HCT116 (cell line): ENCODE measurements around the gene CYB5A. TPM values are rescaled to one million over a fixed set of nuclear protein-coding genes. Genes with fewer than 3 reads are reported as not detected.
"Not testable (repeated sequence)": the region's sequence is repeated elsewhere in the genome, so short reads cannot be mapped to it uniquely, and the experiment has no call there.

ENCODE experiments used
- ATAC-seq: fragments of 200-7000 bp; cut with Tn5 transposase; 2 replicates; pipeline ENCODE4 v1.9.1; 2020; ENCODE audit warnings: mild to moderate bottlenecking, moderate library complexity
- BruUV-seq: library from RNA; stranded (reverse); fragments of 400-500 nt; replicated peaks from 2 replicates; lab custom pipeline; 2021; lab: Mats Ljungman, UMichigan
- CTCF ChIA-PET: fragments of 300-600 bp; sonication (Branson Sonifier 250); formaldehyde crosslinking; loops from one replicate; lab custom pipeline; 2021; ENCODE audit warnings: antibody characterized with exemption; lab: Charles Lee
- POLR2A ChIA-PET: fragments of 300-600, 350-600 bp; sonication (Branson Sonifier 250); formaldehyde crosslinking; loops from one replicate; lab custom pipeline; 2021; ENCODE audit warnings: antibody characterized with exemption; lab: Charles Lee
- RAD21 ChIA-PET, 2 experiments: fragments of 300-600 bp; sonication (Branson Sonifier 250); formaldehyde crosslinking; loops; one replicate each; lab custom pipeline; 2023; ENCODE audit warnings: low total read pairs in 2 of 2; ENCODE audit not compliant: uncharacterized antibody in 2 of 2, unreplicated experiment in 2 of 2, low non-redundant PET in 1 of 2; lab: Charles Lee
- DNase-seq: peaks from one replicate; pipeline ENCODE4 v3.0.0-alpha.2; 2010; ENCODE audit warnings: low read depth, low spot score
- H2AFZ ChIP-seq: fragments of 200-600 bp; shearing (Covaris generic), sonication (generic); 2 replicates; pipeline ENCODE4 v1.6.1; 2017; ENCODE audit warnings: low read depth, mixed run types, mixed read lengths, antibody characterized with exemption, low read length; ENCODE audit not compliant: poor library complexity, severe bottlenecking
- H3K27ac ChIP-seq: 2 replicates; pipeline ENCODE4 v1.5.1; 2012; ENCODE audit warnings: low read depth, low read length
- H3K27me3 ChIP-seq: fragments of 200-600 bp; sonication (generic); 2 replicates; pipeline ENCODE4 v1.6.1; 2016; ENCODE audit warnings: mixed run types, low read length, mixed read lengths; ENCODE audit not compliant: insufficient read depth
- H3K36me3 ChIP-seq, 2 experiments: fragments of 200-500 bp in 1 of 2; fragments of 200-600 bp in 1 of 2; sonication (Bioruptor generic) in 1 of 2; sonication (generic) in 1 of 2; 2 replicates each; pipeline versions ENCODE4 v1.5.1 to v1.6.1; 2014 to 2016; ENCODE audit warnings: low read length in 2 of 2, inconsistent platforms in 1 of 2, mixed read lengths in 1 of 2, mixed run types in 1 of 2; ENCODE audit not compliant: insufficient read depth in 2 of 2, control insufficient read depth in 1 of 2
- H3K4me1 ChIP-seq, 2 experiments: fragments of 200-600 bp in 1 of 2; sonication (generic) in 1 of 2; 2 replicates each; pipeline versions ENCODE4 v1.5.1 to v1.6.1; 2012 to 2017; ENCODE audit warnings: low read length in 2 of 2, inconsistent platforms in 1 of 2, mild to moderate bottlenecking in 1 of 2, mixed read lengths in 1 of 2, mixed run types in 1 of 2, moderate library complexity in 1 of 2; ENCODE audit not compliant: insufficient read depth in 2 of 2, control insufficient read depth in 1 of 2
- H3K4me2 ChIP-seq: fragments of 200-600 bp; sonication (generic); 2 replicates; pipeline ENCODE4 v1.6.1; 2017; ENCODE audit warnings: mixed run types, low read length, mixed read lengths
- H3K4me3 ChIP-seq, 2 experiments: fragments of 200-600 bp in 1 of 2; sonication (generic) in 1 of 2; replicated peaks in 1 of 2; 2 replicates each; pipeline ENCODE4 v1.5.1; 2011 to 2016; ENCODE audit warnings: low read length in 2 of 2, control low read depth in 1 of 2, low read depth in 1 of 2, mild to moderate bottlenecking in 1 of 2, mixed read lengths in 1 of 2, mixed run types in 1 of 2
- H3K79me2 ChIP-seq: fragments of 200-600 bp; sonication (generic); 2 replicates; pipeline ENCODE4 v1.6.1; 2017; ENCODE audit warnings: mild to moderate bottlenecking, mixed run types, low read length, moderate library complexity, mixed read lengths; ENCODE audit not compliant: insufficient read depth
- H3K9ac ChIP-seq: fragments of 200-600 bp; sonication (generic); 2 replicates; pipeline ENCODE4 v1.6.1; 2016; ENCODE audit warnings: low read length, mixed read lengths
- H3K9me2 ChIP-seq: fragments of 200-600 bp; sonication (generic), shearing (Covaris generic); 2 replicates; pipeline ENCODE4 v1.6.1; 2017; ENCODE audit warnings: mixed run types, mild to moderate bottlenecking, moderate library complexity; ENCODE audit not compliant: insufficient read depth
- H3K9me3 ChIP-seq, 2 experiments: fragments of 200-500 bp in 1 of 2; fragments of 200-600 bp in 1 of 2; sonication (Bioruptor generic) in 1 of 2; sonication (generic) in 1 of 2; 2 replicates each; pipeline ENCODE4 v1.6.1; 2014 to 2017; ENCODE audit warnings: low read length in 2 of 2, mixed read lengths in 2 of 2, inconsistent platforms in 1 of 2, low read depth in 1 of 2, mild to moderate bottlenecking in 1 of 2, mixed run types in 1 of 2, moderate library complexity in 1 of 2; ENCODE audit not compliant: control insufficient read depth in 1 of 2, insufficient read depth in 1 of 2
- H4K20me1 ChIP-seq: fragments of 200-600 bp; sonication (generic), shearing (Covaris generic); 2 replicates; pipeline ENCODE4 v1.6.1; 2017; ENCODE audit warnings: mixed run types, mild to moderate bottlenecking, moderate library complexity; ENCODE audit not compliant: insufficient read depth
- EGR1 ChIP-seq: IDR thresholded peaks from 2 replicates; pipeline ENCODE4 v1.6.1; 2012; ENCODE audit warnings: low read depth
- YY1 ChIP-seq: IDR thresholded peaks from 2 replicates; pipeline ENCODE4 v1.6.1; 2011; ENCODE audit warnings: low read length, low read depth, moderate library complexity, mild to moderate bottlenecking; ENCODE audit not compliant: insufficient replicate concordance; ENCODE audit errors: extremely low read depth
- intact Hi-C: fragments of 100-400 bp; cut with micrococcal nuclease; formaldehyde crosslinking; loops from 2 replicates; pipeline ENCODE4 v1.10.0; 2022
- total RNA-seq: library from RNA; stranded (reverse); gene quantifications from one replicate; pipeline ENCODE4 v1.2.1, GENCODE V29; 2021; ENCODE audit not compliant: unreplicated experiment

Gene CYB5A
- total RNA-seq, 1 experiment from 2014 or later, result 37.7 TPM

- BruUV-seq, H3K9ac ChIP-seq, H3K27ac ChIP-seq, H3K4me1 ChIP-seq, POLR2A ChIA-PET, H3K9me2 ChIP-seq, CTCF ChIA-PET, H3K4me3 ChIP-seq, H3K27me3 ChIP-seq, ATAC-seq, H2AFZ ChIP-seq, H4K20me1 ChIP-seq, RAD21 ChIA-PET, H3K36me3 ChIP-seq, H3K9me3 ChIP-seq, H3K79me2 ChIP-seq, H3K4me2 ChIP-seq, DNase-seq: not testable (repeated sequence)
- intact Hi-C loops, result loop anchor here (5.0 kb wide), 1 partner anchor 88 kb away; no protein-coding TSS in a partner anchor
Measured at GRCh38 chr18:74285583-74285982, 6.2 kb downstream of the CYB5A start.

- H4K20me1 ChIP-seq, result no peaks in the 10 kb centered on the region
- no peaks in the 10 kb centered on the region for H3K9me2 ChIP-seq
- BruUV-seq, result no TSS peak
- no peak overlapping the region for H3K27ac ChIP-seq
- CTCF ChIA-PET, result no interaction called here
- ATAC-seq (no peak), DNase-seq (no peak)
- no peaks in the 10 kb centered on the region for H3K9me3 ChIP-seq
- RAD21 ChIA-PET, result no interaction called here
- no peak overlapping the region for H3K9ac ChIP-seq
- H3K27me3 ChIP-seq, result no peaks in the 10 kb centered on the region
- no peaks in the 10 kb centered on the region for H3K79me2 ChIP-seq
- POLR2A ChIA-PET, result no interaction called here
- TF ChIP-seq YY1, result no peak
- TF ChIP-seq EGR1, result no peak
- H3K4me2 ChIP-seq, result no peak overlapping the region
- no peak overlapping the region for H2AFZ ChIP-seq
- peaks cover 4 to 6% of the 10 kb centered on the region in 2 experiments; a peak in 2 of 4 replicates for H3K4me1 ChIP-seq
- intact Hi-C loops, result loop anchor here (5.0 kb wide), 1 partner anchor 88 kb away; no protein-coding TSS in a partner anchor
- H3K36me3 ChIP-seq, result no peaks in the 10 kb centered on the region; a peak in 1 of 4 replicates
- no peak overlapping the region for H3K4me3 ChIP-seq
Measured at GRCh38 chr18:74284980-74285355, 6.8 kb downstream of the CYB5A start.
